ENCODE measurements around the gene PURA. TPM values are rescaled to one million over a fixed set of nuclear protein-coding genes. Genes with fewer than 3 reads are reported as not detected.

PURA gene
- total RNA-seq, 1 experiment from 2014 or later = 3.6 TPM

- Histone ChIP-seq H3K4ac (ENCODE audit: low read depth, low read length) (no peak overlapping the region), H2BK12ac (ENCODE audit: insufficient read length, low read depth, low read length) (no peak overlapping the region), H2BK5ac (ENCODE audit: insufficient read length, low read length) (no peak overlapping the region), H2AFZ (ENCODE audit: low read length) (no peak overlapping the region), H3K79me1 (ENCODE audit: insufficient read depth, low read depth, low read length, poor library complexity, severe bottlenecking) (no peaks in the 10 kb centered on the region), H3K14ac (ENCODE audit: insufficient read depth, low read length) (no peak overlapping the region), H3K27me3 (ENCODE audit: insufficient read depth, low read length) (peaks cover 26% of the 10 kb centered on the region), H3T11ph (ENCODE audit: low read length) (no peak overlapping the region), H2BK15ac (ENCODE audit: low read depth, low read length) (no peak overlapping the region), H4K5ac (ENCODE audit: insufficient read length, low read depth, low read length) (no peak overlapping the region), H3K4me2 (ENCODE audit: insufficient read depth, insufficient read length, low read length) (peak overlapping the region; percentile 88), H3K23me2 (ENCODE audit: insufficient read length, low read depth, low read length, poor library complexity, severe bottlenecking) (peaks cover 30% of the 10 kb centered on the region), H3K9ac (ENCODE audit: extremely low read depth, insufficient read length, low read length) (no peak overlapping the region), H2BK20ac (ENCODE audit: low read depth, low read length, poor library complexity, severe bottlenecking) (no peak overlapping the region), H3K9me3 (ENCODE audit: control insufficient read depth, low read depth, low read length) (no peaks in the 10 kb centered on the region), H3K27ac (ENCODE audit: insufficient read length, low read depth, low read length) (no peak overlapping the region), H4K20me1 (ENCODE audit: control insufficient read depth, insufficient read depth, insufficient read length) (no peaks in the 10 kb centered on the region), H3K79me2 (ENCODE audit: insufficient read depth, low read length) (no peaks in the 10 kb centered on the region), H2BK120ac (ENCODE audit: low read depth, low read length, poor library complexity, severe bottlenecking) (no peak overlapping the region), H3K23ac (ENCODE audit: insufficient read length, low read depth, low read length) (no peak overlapping the region), H4K8ac (replicated peaks; ENCODE audit: insufficient read length, low read depth, low read length) (no peak overlapping the region), H3K18ac (ENCODE audit: insufficient read length, low read depth, low read length) (no peak overlapping the region), H3K4me1 (ENCODE audit: insufficient read depth, low read length) (peaks cover 5% of the 10 kb centered on the region; the same call in 1 of the 2 replicates), H4K91ac (ENCODE audit: insufficient read length, low read depth, low read length) (no peak overlapping the region), H3K56ac (ENCODE audit: insufficient read length, low read depth, low read length) (no peak overlapping the region), H2AK5ac (ENCODE audit: insufficient read length, low read length) (no peak overlapping the region)
- Mint-ChIP-seq H3K27me3 (ENCODE audit: low read depth) (peaks cover 78% of the 10 kb centered on the region), H3K9me3 (no peaks in the 10 kb centered on the region), H3K27ac (no peak overlapping the region), H3K4me3 (peak overlapping the region; percentile 81 to 88), H3K4me1 (peaks cover 46 to 49% of the 10 kb centered on the region in 2 experiments), H3K36me3 (ENCODE audit: insufficient read depth in 1 of 3, low read depth in 3 of 3) (no peaks in the 10 kb centered on the region)
- peak; percentile 72 for DNase-seq
- TF ChIP-seq CTCF (conservative IDR thresholded peaks at IDR 0.05) = no peak
- no CpG with 5 or more reads among the region's 28 CpGs for WGBS (ENCODE audit: extremely low coverage, insufficient read length, low lambda C conversion rate)
Measured at GRCh38 chr5:140113180-140113698, 670 bp upstream of the PURA start.
